Calu3 (cell line): ENCODE data around the gene IMMP2L. TPM values are rescaled to one million over a fixed set of nuclear protein-coding genes. Genes with fewer than 3 reads are reported as not detected.

Experiments used
- BruUV-seq: library from RNA; stranded (reverse); fragments of 400-500 nt; replicated peaks from 2 replicates; lab custom pipeline; 2021; lab: Mats Ljungman, UMichigan
- CTCF ChIA-PET: fragments of 300-600 bp; sonication (Branson Sonifier 250); formaldehyde crosslinking; loops from one replicate; lab custom pipeline; 2022; ENCODE audit warnings: antibody characterized with exemption; lab: Charles Lee
- DNase-seq: peaks from one replicate; pipeline ENCODE4 v3.0.0; 2022
- H3K27ac Mint-ChIP-seq: one replicate; pipeline ENCODE4 v1.8.0; 2022; ENCODE audit warnings: mixed read lengths; ENCODE audit not compliant: unreplicated experiment
- H3K27me3 Mint-ChIP-seq: one replicate; pipeline ENCODE4 v1.8.0; 2022; ENCODE audit warnings: mixed read lengths; ENCODE audit not compliant: unreplicated experiment
- H3K36me3 Mint-ChIP-seq: one replicate; pipeline ENCODE4 v1.8.0; 2022; ENCODE audit warnings: mild to moderate bottlenecking, moderate library complexity, mixed read lengths; ENCODE audit not compliant: insufficient read depth, unreplicated experiment
- H3K4me1 Mint-ChIP-seq: one replicate; pipeline ENCODE4 v1.8.0; 2022; ENCODE audit warnings: mild to moderate bottlenecking, low read depth, mixed read lengths; ENCODE audit not compliant: unreplicated experiment
- H3K4me3 Mint-ChIP-seq: one replicate; pipeline ENCODE4 v1.8.0; 2022; ENCODE audit warnings: mild to moderate bottlenecking, low read depth, moderate library complexity, mixed read lengths; ENCODE audit not compliant: unreplicated experiment
- H3K9me3 Mint-ChIP-seq: one replicate; pipeline ENCODE4 v1.8.0; 2022; ENCODE audit warnings: low read depth, mixed read lengths; ENCODE audit not compliant: unreplicated experiment
- CTCF ChIP-seq: fragments of 200-600 bp; IDR thresholded peaks from one replicate; pipeline ENCODE4 v1.8.0; 2022; ENCODE audit warnings: antibody characterized with exemption; ENCODE audit not compliant: unreplicated experiment
- intact Hi-C: fragments of 100-400 bp; cut with micrococcal nuclease; formaldehyde crosslinking; loops from one replicate; pipeline ENCODE4 v1.10.0; 2022; ENCODE audit not compliant: unreplicated experiment
- total RNA-seq: library from RNA; stranded (reverse); gene quantifications from 2 replicates; pipeline ENCODE4 v1.2.3, GENCODE V29; 2022

The IMMP2L gene
- total RNA-seq, 1 experiment from 2014 or later: 28.6 TPM

DNA sequence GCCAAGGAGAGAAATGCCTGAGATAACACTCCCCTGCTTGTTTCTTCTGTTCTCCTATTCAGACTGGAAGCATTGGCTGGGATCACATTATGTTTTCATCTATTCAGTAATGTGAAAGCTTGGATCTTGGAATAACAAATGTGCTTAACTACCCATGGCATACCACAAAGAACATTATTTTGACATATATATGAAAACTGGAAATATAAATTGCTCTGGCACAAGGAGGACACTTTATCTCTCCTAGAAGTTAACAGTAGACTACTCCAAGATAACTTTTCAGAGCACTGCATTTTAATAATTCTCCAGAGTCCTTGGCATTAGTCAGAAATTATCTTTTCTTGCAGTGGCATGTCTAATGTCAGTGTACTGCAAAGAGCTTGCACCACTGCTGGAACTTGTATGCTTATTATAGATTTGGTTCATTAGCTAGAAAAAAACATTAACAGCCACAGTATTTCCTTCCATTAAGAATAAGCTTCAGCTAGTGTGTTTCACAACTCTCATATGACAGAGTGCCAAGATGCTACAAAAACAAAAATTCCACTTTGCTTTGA lies 640.6 kb downstream of the IMMP2L start:
- no peaks in the 10 kb centered on the region for H3K27me3 Mint-ChIP-seq
- peaks cover 7% of the 10 kb centered on the region for H3K4me1 Mint-ChIP-seq
- H3K27ac Mint-ChIP-seq: no peak overlapping the region

DNA sequence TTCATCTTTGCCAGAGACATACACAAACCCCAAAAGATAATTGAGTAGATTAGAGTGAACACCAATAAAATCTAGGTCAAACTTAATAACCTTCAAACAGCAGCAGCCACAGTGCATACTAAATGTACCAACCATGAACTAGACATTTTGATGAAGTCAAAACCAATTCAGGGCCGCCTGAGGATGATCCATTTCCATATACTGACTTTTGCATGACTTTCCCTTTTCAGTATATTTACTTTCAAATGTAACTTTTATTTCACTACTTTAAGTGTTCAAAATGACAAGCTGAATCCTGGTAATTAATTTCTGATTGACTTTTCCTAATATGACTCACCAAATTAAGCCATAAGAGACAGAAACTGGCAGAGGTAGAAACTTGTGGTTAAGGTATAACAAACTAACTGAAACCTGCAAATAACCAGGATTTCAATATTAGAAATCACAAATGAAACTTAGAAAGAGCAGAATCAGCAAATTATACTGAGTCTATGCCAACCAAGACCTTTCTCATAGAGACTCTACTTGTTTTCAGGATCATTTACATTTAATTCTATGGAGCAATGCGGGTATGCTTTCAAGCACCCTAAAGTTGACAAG lies 643.2 kb downstream of the IMMP2L start:
- Mint-ChIP-seq H3K9me3 (no peaks in the 10 kb centered on the region), H3K4me1 (peaks cover 7% of the 10 kb centered on the region), H3K27ac (no peak overlapping the region), H3K27me3 (no peaks in the 10 kb centered on the region), H3K4me3 (no peak overlapping the region), H3K36me3 (no peaks in the 10 kb centered on the region)
- no peak for TF ChIP-seq CTCF
- no peak for DNase-seq
- BruUV-seq: no TSS peak
- intact Hi-C loops: no loop called here
- CTCF ChIA-PET: no interaction called here

More for the DNA sequence above, 640.6 kb downstream of the IMMP2L start:
- Mint-ChIP-seq H3K9me3 (no peaks in the 10 kb centered on the region), H3K4me3 (no peak overlapping the region), H3K36me3 (no peaks in the 10 kb centered on the region)
- CTCF ChIA-PET: interaction anchor here (0.5 kb wide), 1 partner anchor 147 kb away, joined by 4 read pairs; no protein-coding TSS in a partner anchor
- DNase-seq: no peak
- no TSS peak for BruUV-seq
- no peak for TF ChIP-seq CTCF
- intact Hi-C loops: no loop called here

DNA sequence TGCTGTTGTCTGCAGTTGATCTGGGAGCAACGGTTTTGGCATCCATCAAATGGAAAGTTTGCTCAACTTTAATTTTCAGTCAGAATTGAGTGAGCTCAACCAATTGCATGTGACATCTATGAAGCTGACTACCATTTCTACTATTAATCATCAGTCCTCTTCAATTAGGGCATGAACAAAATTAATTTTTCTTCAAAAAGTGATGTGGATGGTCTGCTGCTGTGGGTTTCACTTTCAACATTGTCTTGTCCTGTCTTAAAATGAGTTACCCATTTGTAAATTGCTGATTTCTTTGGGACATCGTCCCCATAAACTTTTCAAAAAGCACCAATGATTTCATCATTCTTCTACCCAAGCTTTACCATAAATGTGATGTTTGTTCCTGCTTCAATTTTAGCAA lies 648.0 kb downstream of the IMMP2L start:
- no peaks in the 10 kb centered on the region for H3K36me3 Mint-ChIP-seq
- H3K4me1 Mint-ChIP-seq: peaks cover 1% of the 10 kb centered on the region
- TF ChIP-seq CTCF: no peak
- H3K27ac Mint-ChIP-seq: no peak overlapping the region
- no peak for DNase-seq
- no peaks in the 10 kb centered on the region for H3K9me3 Mint-ChIP-seq
- no TSS peak for BruUV-seq
- H3K4me3 Mint-ChIP-seq: no peak overlapping the region
- CTCF ChIA-PET: no interaction called here
- H3K27me3 Mint-ChIP-seq: no peaks in the 10 kb centered on the region
- intact Hi-C loops: no loop called here

- no TSS peak for BruUV-seq
- no peak for DNase-seq
- peaks cover 9% of the 10 kb centered on the region for H3K4me1 Mint-ChIP-seq
- intact Hi-C loops: no loop called here
- no peaks in the 10 kb centered on the region for H3K27me3 Mint-ChIP-seq
- CTCF ChIA-PET: no interaction called here
- no peaks in the 10 kb centered on the region for H3K9me3 Mint-ChIP-seq
- no peak for TF ChIP-seq CTCF
- no peak overlapping the region for H3K4me3 Mint-ChIP-seq
- no peaks in the 10 kb centered on the region for H3K36me3 Mint-ChIP-seq
- H3K27ac Mint-ChIP-seq: no peak overlapping the region
Measured at GRCh38 chr7:110911632-110912031, 650.7 kb downstream of the IMMP2L start.
